Stomach (tissue), 9 donors: ENCODE measurements around the gene CCDC106. TPM values are rescaled to one million over a fixed set of nuclear protein-coding genes. Genes with fewer than 3 reads are reported as not detected.

ENCODE experiments used
- DNase-seq, 2 donors: peaks; one replicate each; pipeline versions ENCODE4 v3.0.0 to v3.0.0-alpha.2; 2013 to 2019
- H3K27ac ChIP-seq, 5 donors: fragments of 200-600 bp in 4 of 5; sonication (generic) in 4 of 5; one replicate each; pipeline ENCODE4 v1.5.1; 2013 to 2019; ENCODE audit warnings: mild to moderate bottlenecking in 1 of 5, moderate library complexity in 1 of 5
- H3K27me3 ChIP-seq, 3 donors: fragments of 200-600 bp; sonication (generic); one replicate each; pipeline ENCODE4 v1.5.1; 2017 to 2019; ENCODE audit warnings: mixed run types in 1 of 3
- H3K36me3 ChIP-seq, 4 donors: fragments of 200-600 bp; sonication (generic); 1 replicate in 3 of 4; 2 replicates in 1 of 4; pipeline ENCODE4 v1.5.1; 2016 to 2019
- H3K4me1 ChIP-seq, 4 donors: fragments of 200-600 bp; sonication (generic); one replicate each; pipeline ENCODE4 v1.5.1; 2016 to 2019
- H3K4me3 ChIP-seq, 4 donors: fragments of 200-600 bp; sonication (generic) in 3 of 4; one replicate each; pipeline ENCODE4 v1.5.1; 2016 to 2019; ENCODE audit warnings: mild to moderate bottlenecking in 1 of 4
- H3K9me3 ChIP-seq, 4 donors: fragments of 200-600 bp; sonication (generic); one replicate each; pipeline ENCODE4 v1.5.1; 2016 to 2019
- CTCF ChIP-seq, 7 experiments: fragments of 450-650 bp in 4 of 7; fragments of 200-600 bp in 3 of 7; sonication (generic) in 3 of 7; IDR thresholded peaks; one replicate each; pipeline ENCODE4 v1.5.1; 2016 to 2019; ENCODE audit warnings: antibody characterized with exemption in 7 of 7, control low read depth in 2 of 7, mild to moderate bottlenecking in 1 of 7
- EP300 ChIP-seq: sonication (generic); formaldehyde crosslinking; IDR thresholded peaks from one replicate; pipeline ENCODE4 v1.6.1; 2017; ENCODE audit warnings: antibody characterized with exemption
- POLR2A ChIP-seq, 4 donors: fragments of 450-650 bp; IDR thresholded peaks; one replicate each; pipeline ENCODE4 v1.6.1; 2016; ENCODE audit warnings: antibody characterized with exemption in 4 of 4, control low read depth in 2 of 4, mild to moderate bottlenecking in 1 of 4, moderate library complexity in 1 of 4
- POLR2AphosphoS5 ChIP-seq, 3 donors: sonication (generic); formaldehyde crosslinking; IDR thresholded peaks; one replicate each; pipeline ENCODE4 v1.6.1; 2016; ENCODE audit warnings: antibody characterized with exemption in 3 of 3
- WGBS, 5 donors: extraction: QIAGEN DNeasy Blood & Tissue Kit in 3 of 5; methylation state at CpG; one replicate each; pipeline versions ENCODE4 v1.1.5 to v1.1.7; 2013 to 2018; 5-methylcytosine and 5-hydroxymethylcytosine counted together
- intact Hi-C: fragments of 100-400 bp; cut with DNase I; formaldehyde crosslinking; loops from one replicate; pipeline ENCODE4 v1.15.1; 2023; ENCODE audit warnings: low total_unique reads
- polyA plus RNA-seq, 3 donors: library from polyadenylated mRNA; stranded (reverse); fragments of 200-250 nt; gene quantifications; one replicate each; pipeline ENCODE4 v1.2.3, GENCODE V29; 2013
- total RNA-seq, 5 donors: library from RNA; depleted of rRNA; stranded (reverse); fragments of >200 nt; gene quantifications; one replicate each; pipeline versions ENCODE4 v1.1.0 to v1.2.3, GENCODE V29; 2014 to 2016
- donor health status: healthy with polysubstance abuse.
- donor health status: Bipolar disorder and iron deficiency.
- donor health status: healthy.

Gene CCDC106
- total and polyA plus RNA-seq, 8 donors = 3.5 to 25.5 (median 13.7) TPM

DNA sequence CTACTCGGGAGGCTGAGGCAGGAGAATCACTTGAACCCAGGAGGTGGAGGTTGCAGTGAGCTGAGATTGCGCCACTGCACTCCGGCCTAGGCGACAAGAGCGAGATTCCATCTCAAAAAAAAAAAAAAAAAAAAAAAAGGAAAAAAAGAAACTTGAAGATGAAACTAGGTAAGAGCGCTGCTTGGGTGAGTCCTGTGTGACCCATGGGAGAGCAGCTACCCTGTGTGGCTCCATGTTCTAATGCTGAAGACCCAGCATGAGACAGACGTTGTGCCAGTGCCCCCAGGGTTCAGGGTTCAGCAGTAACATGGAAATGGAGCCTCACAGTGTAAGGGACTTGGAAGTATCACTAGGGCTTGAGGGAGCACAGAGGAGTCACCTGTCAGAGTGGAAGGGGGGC is 29.6 kb upstream of the CCDC106 start:
- Histone ChIP-seq H3K9me3 (no peaks in the 10 kb centered on the region), H3K36me3 (peaks cover 22 to 73% (median 68%) of the 10 kb centered on the region in 4 donors), H3K27me3 (no peaks in the 10 kb centered on the region), H3K4me1 (peaks cover 5 to 40% (median 12%) of the 10 kb centered on the region in 4 donors), H3K4me3 (no peak overlapping the region), H3K27ac (peak overlapping the region in 1 of 5 donors; percentile 19)
- intact Hi-C loops = no loop called here
- DNase-seq = no peak
- no peak for TF ChIP-seq POLR2AphosphoS5 (IDR thresholded peaks at IDR 0.05)
- TF ChIP-seq CTCF (IDR thresholded peaks at IDR 0.05) = no peak
- no peak for TF ChIP-seq POLR2A (IDR thresholded peaks at IDR 0.05)
- no peak for TF ChIP-seq EP300
- WGBS, 5 donors = 78 to 90% (median 87%) methylated on average over 6 to 7 of the region's 7 CpGs

GRCh38 chr19:55619286-55619685 is 28.7 kb upstream of the CCDC106 start:
- no peak for DNase-seq
- peaks cover 11 to 47% (median 18%) of the 10 kb centered on the region in 4 donors for H3K4me1 ChIP-seq
- no peaks in the 10 kb centered on the region for H3K9me3 ChIP-seq
- peak overlapping the region in 3 of 5 donors; percentile 11 to 58 (median 19) for H3K27ac ChIP-seq
- no peaks in the 10 kb centered on the region for H3K27me3 ChIP-seq
- H3K36me3 ChIP-seq = peaks cover 22 to 64% (median 59%) of the 10 kb centered on the region in 4 donors
- intact Hi-C loops = no loop called here
- WGBS, 5 donors = 74 to 83% (median 80%) methylated on average over 3 of the region's 3 CpGs
- TF ChIP-seq CTCF (IDR thresholded peaks at IDR 0.05) (no peak), POLR2A (IDR thresholded peaks at IDR 0.05) (no peak), EP300 (no peak), POLR2AphosphoS5 (IDR thresholded peaks at IDR 0.05) (no peak)
- H3K4me3 ChIP-seq = no peak overlapping the region

DNA sequence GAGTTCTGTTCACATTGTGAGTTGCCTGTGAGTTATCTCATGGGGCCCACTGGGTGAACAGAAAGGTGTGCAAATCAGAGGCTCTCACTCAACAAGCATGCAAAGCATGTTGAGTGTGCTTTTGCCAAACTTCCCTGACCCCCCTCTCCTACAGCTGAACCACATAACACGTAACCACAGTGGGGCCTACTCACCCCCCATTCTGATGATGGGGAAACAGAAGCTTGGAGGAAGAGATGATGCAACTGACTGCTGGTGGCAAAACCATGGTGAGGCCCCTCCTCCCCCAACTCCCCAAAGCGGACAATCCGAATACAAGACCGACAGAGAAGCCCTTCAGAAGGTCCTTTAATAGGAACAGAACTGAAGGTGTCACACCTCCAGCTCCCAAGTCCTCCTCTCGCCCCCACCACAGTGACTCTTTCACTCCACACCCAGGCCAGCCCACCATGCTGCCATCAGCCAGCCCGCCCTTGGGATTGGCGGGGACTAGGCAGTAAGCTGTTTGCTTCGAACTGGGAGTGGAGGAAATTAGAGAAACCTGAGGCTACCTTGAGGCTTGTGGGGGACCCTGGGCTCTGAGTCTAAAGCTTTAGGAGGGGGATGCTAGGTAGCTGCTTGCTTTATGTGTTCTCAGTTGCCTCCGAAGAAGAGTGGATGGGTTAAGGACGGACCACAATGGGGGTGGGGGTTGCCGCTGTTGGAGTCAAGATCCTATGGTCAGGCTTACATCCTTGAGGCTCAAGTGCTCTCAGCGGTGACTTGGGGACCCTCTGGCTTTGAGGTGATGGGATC is 27.4 kb upstream of the CCDC106 start:
- TF ChIP-seq POLR2AphosphoS5 (IDR thresholded peaks at IDR 0.05) = no peak
- no peak for TF ChIP-seq CTCF (IDR thresholded peaks at IDR 0.05)
- peak overlapping the region in 2 of 5 donors; percentile 6 for H3K27ac ChIP-seq

DNA sequence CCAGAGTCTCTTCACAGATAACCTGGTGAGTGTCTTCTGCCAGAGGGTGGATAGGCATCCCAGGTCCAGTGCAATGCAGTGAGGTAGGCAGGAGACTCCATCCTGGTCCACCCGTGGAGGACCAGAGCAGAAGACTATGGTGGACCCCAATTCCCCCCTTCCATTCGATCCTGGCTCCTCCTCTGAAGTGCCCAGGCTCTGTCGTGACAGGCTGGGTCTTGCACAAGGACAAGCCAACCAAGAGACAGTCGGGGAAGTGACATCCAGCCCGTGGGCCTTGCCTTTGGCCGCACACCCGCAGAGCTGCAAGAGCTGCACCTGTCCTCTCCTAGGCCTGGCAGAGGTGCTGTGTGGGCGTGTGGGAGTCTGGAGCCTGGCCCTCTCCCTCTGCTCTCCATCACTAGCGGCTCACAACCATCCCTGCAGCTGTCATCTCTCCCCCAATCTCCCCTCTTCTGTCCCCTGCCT is 26.8 kb upstream of the CCDC106 start:
- peak overlapping the region in 1 of 5 donors; percentile 6 for H3K27ac ChIP-seq
- 81 to 96% (median 86%) methylated on average over 5 to 9 of the region's 9 CpGs for WGBS, 5 donors
- intact Hi-C loops = no loop called here
- DNase-seq = no peak
- no peaks in the 10 kb centered on the region for H3K9me3 ChIP-seq
- no peaks in the 10 kb centered on the region for H3K27me3 ChIP-seq
- TF ChIP-seq CTCF (IDR thresholded peaks at IDR 0.05) (no peak), EP300 (no peak), POLR2AphosphoS5 (IDR thresholded peaks at IDR 0.05) (no peak), POLR2A (IDR thresholded peaks at IDR 0.05) (no peak)
- H3K4me3 ChIP-seq = no peak overlapping the region
- H3K36me3 ChIP-seq = peaks cover 11 to 45% (median 39%) of the 10 kb centered on the region in 4 donors
- peaks cover 11 to 54% (median 23%) of the 10 kb centered on the region in 4 donors for H3K4me1 ChIP-seq

More for the DNA sequence above, 27.4 kb upstream of the CCDC106 start:
- 82 to 94% (median 90%) methylated on average over 11 to 12 of the region's 12 CpGs for WGBS, 5 donors
- intact Hi-C loops = no loop called here
- Histone ChIP-seq H3K4me3 (no peak overlapping the region), H3K36me3 (peaks cover 17 to 51% (median 46%) of the 10 kb centered on the region in 4 donors), H3K27me3 (no peaks in the 10 kb centered on the region), H3K9me3 (no peaks in the 10 kb centered on the region), H3K4me1 (peaks cover 11 to 54% (median 23%) of the 10 kb centered on the region in 4 donors)
- DNase-seq = no peak
